ENCODE results near the gene UBR2. TPM values are rescaled to one million over a fixed set of nuclear protein-coding genes. Genes with fewer than 3 reads are reported as not detected.

UBR2 gene
- total and polyA plus RNA-seq, 9 of the 15 experiments (the other 6 are each of a cell fraction or from before 2014, with no cell fraction given), result 9.1 to 38.9 (median 23.4) TPM

- H3K79me2 ChIP-seq (ENCODE audit: control insufficient read depth, insufficient read depth, low read length), result peaks cover 41% of the 10 kb centered on the region
- no peak for FAIRE-seq
- POLR2A ChIA-PET, result interaction anchor here (0.5 to 1.3 kb wide), 4 partner anchors 168 to 685 kb away, joined by 3 read pairs; partner anchors contain the start of gene RPL7L1
- 58% methylated on average over 6 of the region's 6 CpGs for WGBS (ENCODE audit: insufficient coverage, low coverage, missing lambda C conversion rate)
- H3K9me3 ChIP-seq (replicated peaks; ENCODE audit: control insufficient read depth, insufficient read depth, low read depth, low read length), result no peaks in the 10 kb centered on the region
- 0 out of 4 replicates have a peak overlapping the region, but pooled peaks of 1 of the 2 experiments have one; percentile 10 for H3K9ac ChIP-seq (ENCODE audit: insufficient read depth in 1 of 2, low read depth in 2 of 2, low read length in 2 of 2)
- BruUV-seq (replicated peaks), result no TSS peak
- no peaks in the 10 kb centered on the region for H4K20me1 ChIP-seq (replicated peaks; ENCODE audit: control insufficient read depth, insufficient read depth, low read length)
- CTCF ChIA-PET (ENCODE audit: low intra/inter-chr PET ratio), result interaction anchor here (1.8 kb wide), 1 partner anchor 164 kb away, joined by 4 read pairs; no protein-coding TSS in a partner anchor
- TF ChIP-seq PKNOX1 (IDR thresholded peaks at IDR 0.05) (peak; percentile 89), ZNF175 (CRISPR knock-in tag; IDR thresholded peaks at IDR 0.05; ENCODE audit: low read depth) (0 out of 2 replicates have a peak, but pooled peaks have one; percentile 7), MEIS2 (IDR thresholded peaks at IDR 0.05; ENCODE audit: partially characterized antibody) (peak; percentile 28), NRF1 (conservative IDR thresholded peaks at IDR 0.05 in 1 of 2, IDR thresholded peaks at IDR 0.05 in 1 of 2) (no peak), ZFX (CRISPR knock-in tag; IDR thresholded peaks at IDR 0.05) (no peak)
- H2AFZ ChIP-seq (ENCODE audit: low read depth, low read length), result peak overlapping the region; percentile 91
- H3K4me3 ChIP-seq, result no peak overlapping the region
- intact Hi-C loops (cut with micrococcal nuclease) (loop anchor here (5.0 kb wide), 1 partner anchor 184 kb away; the partner anchor contains the start of gene TBCC), in situ Hi-C loops (cut with MboI) (no loop called here)
- no peaks in the 10 kb centered on the region for H3K9me1 ChIP-seq (ENCODE audit: control insufficient read depth, insufficient read depth, low read length)
- no peak for DNase-seq (ENCODE audit: extremely low read depth in 1 of 4, low spot score in 3 of 4)
- H3K27ac ChIP-seq (ENCODE audit: extremely low read depth, low read depth, low read length), result no peak overlapping the region
- 0 out of 2 replicates have a peak overlapping the region, but pooled peaks have one; percentile 97 for H3K4me2 ChIP-seq (ENCODE audit: insufficient read depth, low read length)
- no peaks in the 10 kb centered on the region for H3K27me3 ChIP-seq (ENCODE audit: control insufficient read depth in 2 of 2, insufficient read depth in 2 of 2, low read length in 2 of 2)
- ATAC-seq, result no peak
- peaks cover 3 to 4% of the 10 kb centered on the region in 2 experiments; a peak in 4 of 5 replicates for H3K4me1 ChIP-seq (replicated peaks in 1 of 2; ENCODE audit: control insufficient read depth in 2 of 2, insufficient read depth in 2 of 2, low read length in 2 of 2)
- peaks cover 4% of the 10 kb centered on the region; the same call in 1 of the 3 replicates for H3K36me3 ChIP-seq (ENCODE audit: control insufficient read depth, insufficient read depth, low read length)
These were observed 932 bp upstream of the UBR2 start for GRCh38 chr6:42562788-42563405.
